ENCODE measurements around the gene XYLT1.
"Not testable (repeated sequence)": the region's sequence is repeated elsewhere in the genome, so short reads cannot be mapped to it uniquely, and the experiment has no call there.

The XYLT1 gene

DNA sequence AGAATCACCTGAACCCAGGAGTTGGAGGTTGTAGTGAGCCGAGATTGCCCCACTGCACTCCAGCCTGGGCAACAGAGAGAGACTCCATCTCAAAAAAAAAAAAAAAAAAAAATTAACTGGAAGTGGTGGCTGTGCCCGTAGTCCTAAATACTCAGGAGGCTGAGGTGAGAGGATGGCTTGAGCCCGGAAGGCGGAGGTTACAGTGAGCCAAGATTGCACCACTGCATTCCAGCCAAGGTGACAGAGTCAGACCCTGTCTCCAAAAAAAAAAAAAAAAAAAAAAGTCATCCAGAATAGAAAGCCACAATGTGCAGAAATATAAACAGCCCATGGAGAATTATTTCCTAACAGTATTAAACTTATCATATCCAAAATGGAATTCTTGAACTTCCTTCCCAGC lies 11.6 kb upstream of the XYLT1 start:
- DNase-seq, result not testable (repeated sequence)

DNA sequence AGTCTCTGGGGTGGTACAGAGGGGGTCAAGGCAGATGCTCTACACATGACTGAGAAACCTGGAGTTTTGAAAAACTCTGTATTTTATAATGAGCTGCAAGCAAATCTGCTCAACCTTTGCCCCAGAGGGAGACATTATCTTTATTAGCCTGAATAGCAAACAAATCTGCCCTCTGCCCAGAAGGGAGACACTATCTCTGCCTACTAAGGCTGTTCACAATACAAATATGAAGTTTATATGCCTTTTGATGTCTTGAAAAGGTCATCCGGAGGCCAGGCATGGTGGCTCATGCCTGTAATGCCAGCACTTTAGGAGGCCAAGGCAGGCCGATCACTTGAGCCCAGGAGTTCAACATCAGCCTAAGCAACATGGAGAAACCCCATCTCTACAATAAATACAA lies 11.0 kb upstream of the XYLT1 start:
- DNase-seq, result no peak

GRCh38 chr16:17477260-17477545 lies 6.4 kb upstream of the XYLT1 start:
- DNase-seq, result not testable (repeated sequence)

GRCh38 chr16:17476414-17477259 lies 5.9 kb upstream of the XYLT1 start:
- peak; percentile 38 to 71 (median 56) for DNase-seq

- DNase-seq, result no peak
Measured at GRCh38 chr16:17475104-17475503, 4.3 kb upstream of the XYLT1 start.

DNA sequence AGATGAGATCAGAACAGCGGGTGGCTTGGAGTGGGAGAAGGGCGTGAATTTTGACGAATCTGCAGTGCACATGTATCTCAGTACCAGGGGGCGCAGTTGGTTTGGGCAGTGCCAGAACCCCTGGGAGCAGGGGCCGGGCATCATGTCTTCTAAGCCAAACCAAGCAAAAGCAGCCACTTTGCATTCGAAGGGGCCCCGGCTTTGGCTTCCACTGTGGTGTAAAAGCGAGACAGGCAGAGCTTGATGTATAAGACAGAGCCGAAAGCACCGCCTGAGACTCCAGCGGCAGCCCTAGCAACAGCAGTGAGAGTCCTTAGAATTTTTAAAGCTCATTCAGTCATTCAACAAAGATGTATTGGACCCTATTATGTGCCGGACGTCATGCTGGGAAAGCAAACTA lies 3.8 kb upstream of the XYLT1 start:
- DNase-seq, result peak in 1 of 4 experiments; percentile 23

- no peak for DNase-seq
Measured at GRCh38 chr16:17474037-17474436, 3.3 kb upstream of the XYLT1 start.

DNA sequence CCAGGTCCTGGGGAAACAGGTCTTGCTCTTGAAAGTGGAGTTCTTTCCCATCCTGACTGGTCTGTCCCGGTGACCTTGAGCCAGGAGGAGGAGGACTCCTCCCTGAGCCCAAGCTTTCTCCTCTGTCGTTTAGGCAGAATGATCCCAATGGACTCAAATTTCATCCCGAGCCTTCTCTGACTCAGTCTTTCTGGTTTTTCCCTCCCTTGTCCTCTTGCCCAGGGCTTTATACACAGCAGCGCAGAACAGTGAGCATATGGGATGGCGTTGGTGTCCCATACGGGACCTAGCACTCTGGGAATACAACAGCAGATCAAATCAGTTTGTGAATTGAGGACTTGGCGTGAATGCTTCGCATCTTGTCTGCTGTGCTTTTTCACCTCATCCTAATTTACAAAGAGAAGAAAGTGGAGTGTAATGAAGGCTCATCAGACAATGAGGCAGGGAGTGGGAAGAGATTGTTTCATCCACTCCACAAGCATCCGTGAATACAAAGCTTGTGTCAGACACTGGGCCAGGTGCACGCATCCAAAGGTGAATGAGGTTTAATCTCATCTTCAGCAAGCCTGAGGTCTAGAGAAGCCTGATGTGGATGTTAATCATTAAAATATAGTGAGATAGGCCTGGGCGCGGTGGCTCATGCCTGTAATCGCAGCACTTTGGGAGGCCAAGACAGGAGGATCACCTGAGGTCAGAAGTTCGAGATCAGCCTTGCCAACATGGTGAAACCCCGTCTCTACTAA lies 1.1 kb upstream of the XYLT1 start:
- DNase-seq, result no peak

DNA sequence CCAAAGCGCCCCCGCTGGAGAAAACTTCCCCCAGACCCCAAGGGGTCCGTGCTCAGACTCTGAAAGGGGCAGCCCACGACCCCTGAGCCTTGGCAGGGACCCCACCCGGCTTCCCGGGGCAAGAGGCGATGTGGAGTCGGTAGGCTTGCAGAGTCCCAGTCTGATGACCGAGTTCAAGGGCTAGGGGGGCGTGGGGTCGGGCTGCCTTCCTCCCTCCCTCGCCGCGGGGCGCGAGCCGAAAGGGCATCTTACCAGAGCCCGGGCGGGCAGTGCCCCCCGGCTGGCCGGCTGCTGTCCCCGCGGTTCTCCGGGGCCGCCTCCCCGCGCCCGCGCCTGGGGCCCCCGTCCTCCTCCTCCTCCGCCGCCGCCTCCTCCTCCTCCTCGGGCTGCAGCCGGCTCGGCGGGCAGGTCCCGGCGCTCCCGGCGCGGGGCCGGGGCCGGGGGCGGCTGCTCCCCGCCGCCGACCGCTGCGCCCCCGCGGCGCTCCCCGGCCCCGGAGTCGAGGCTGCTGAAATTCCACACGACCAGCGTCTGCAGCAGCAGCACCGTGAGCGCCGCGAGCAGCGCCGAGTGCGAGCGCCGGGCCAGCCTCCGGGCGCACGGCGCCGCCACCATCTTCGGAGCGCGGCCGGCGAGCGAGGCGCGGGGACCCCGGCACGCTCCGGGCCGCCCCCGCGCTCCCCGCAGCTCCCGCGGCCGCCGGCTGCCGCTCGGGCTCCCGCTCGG lies 415 bp downstream of the XYLT1 start:
- DNase-seq, result peak in 3 of 4 experiments; percentile 27 to 61 (median 56)

DNA sequence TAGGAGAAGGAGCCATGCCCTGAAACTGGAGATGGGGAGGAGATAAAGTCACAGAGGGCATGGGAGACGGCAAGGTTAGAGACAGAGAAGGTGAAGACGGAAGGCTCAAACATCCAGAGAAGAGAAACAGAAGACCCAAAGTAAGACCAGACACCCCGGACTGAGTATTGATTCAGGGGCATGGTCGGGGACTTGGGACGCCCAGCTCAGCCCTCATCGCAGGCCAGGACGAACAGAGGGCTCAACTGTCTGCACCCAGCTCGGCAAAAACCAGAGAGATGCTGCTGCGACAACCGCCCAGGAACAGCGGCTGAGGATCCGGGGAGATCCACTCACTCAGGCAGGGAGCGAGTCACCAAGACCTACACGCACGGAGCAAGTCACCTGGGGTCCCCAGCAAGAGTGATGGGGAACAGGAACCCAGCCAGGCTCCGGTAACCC lies 999 bp downstream of the XYLT1 start:
- DNase-seq, result peak in 3 of 4 experiments; percentile 16 to 47 (median 43)

DNA sequence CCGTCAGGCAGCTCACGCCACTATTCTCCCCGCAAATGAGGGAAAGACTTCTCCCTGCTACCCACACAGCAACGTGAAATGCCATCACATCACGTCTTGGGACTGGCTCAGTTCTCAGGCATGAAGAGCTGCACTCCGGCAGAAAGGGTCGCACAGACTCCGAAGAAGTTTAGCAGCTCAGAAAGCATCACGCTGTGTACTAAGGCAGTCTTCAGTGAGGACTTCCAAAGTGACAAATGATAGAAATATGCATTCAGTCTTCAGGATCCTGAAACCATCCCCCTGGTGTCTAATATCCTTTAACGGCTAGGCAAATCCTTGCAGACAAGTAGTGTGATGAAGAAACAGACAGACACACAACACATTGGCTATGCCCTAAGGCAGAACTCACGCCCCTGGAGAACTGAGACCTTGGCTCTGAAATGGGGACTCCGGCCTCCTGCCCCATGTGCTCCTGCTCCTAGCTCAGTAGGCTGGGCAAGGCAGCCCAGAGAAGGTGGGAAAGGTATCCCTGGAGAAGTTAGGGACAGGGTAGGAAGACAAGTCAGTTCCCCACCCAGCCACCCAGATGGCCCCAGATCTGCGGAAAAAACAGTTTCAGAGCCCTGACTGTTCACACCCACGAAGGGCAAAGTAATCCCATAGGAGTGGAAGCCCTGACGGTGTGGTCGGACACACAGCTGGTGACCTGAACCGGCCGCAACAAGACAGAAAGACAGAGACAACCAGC lies 1.6 kb downstream of the XYLT1 start:
- DNase-seq, result peak in 2 of 4 experiments; percentile 20 to 31

GRCh38 chr16:17468611-17469010 lies 2.1 kb downstream of the XYLT1 start:
- DNase-seq, result no peak

- peak; percentile 68 to 85 (median 78) for DNase-seq
Measured at GRCh38 chr16:17467923-17468540, 2.7 kb downstream of the XYLT1 start.

DNA sequence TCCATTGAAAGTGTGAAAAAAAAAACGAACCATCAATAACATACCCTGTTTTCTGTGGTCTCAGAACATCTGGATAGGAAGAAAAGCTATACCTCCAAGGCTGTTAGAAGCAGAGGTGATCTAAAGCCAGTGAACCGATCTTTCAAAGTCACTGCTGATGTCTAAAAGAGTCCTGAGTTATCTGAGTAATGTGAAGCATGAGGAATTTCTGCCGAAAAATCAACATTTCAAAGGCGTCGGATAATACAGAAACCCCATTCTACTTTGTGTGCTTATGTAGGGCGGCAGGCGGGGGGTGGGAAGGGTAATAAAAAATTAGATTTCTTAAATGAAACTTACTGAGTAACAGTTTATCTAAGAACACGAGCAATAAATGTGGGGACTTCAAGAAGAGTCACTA lies 3.9 kb downstream of the XYLT1 start:
- DNase-seq, result no peak

- DNase-seq, result peak in 1 of 4 experiments; percentile 19
Measured at GRCh38 chr16:17465460-17465859, 5.3 kb downstream of the XYLT1 start.

GRCh38 chr16:17463335-17463734 lies 7.4 kb downstream of the XYLT1 start:
- no peak for DNase-seq

DNA sequence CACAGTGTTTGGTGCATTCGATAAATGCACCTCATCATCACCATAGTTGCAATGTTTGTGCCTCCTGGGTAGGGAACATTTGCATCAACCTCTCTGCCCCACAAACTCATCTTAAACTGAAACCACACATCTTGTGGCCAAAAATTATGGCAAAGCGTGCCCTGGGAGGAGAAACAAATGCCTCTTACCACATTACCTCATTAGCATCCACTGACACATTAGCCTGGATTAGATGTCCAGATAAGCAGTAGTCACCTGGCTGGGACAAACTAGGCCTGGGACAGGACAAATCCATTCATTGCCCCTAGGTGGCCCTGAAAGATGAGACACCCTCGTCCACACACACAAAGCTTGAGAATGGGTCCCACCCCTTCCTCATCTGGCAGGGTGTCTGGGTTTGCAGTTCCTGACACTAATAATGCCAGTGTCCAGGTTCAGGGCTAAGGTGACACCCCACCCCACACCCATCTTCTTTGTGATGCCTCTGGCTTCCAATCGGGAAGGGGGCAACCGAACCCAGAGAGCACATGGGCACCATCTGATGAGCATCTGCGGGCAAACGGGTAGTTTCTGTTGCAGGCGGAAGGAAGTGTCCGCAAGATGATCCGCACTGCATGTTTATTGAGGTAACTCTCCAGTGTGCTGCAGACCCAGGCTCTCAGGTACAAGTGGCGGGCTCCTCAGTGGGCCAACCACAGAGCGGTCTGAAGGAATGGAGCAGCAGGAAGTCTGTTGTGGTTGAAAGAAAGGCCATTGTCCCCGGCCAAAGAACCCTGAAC lies 8.6 kb downstream of the XYLT1 start:
- peak in 1 of 4 experiments; percentile 27 for DNase-seq

DNA sequence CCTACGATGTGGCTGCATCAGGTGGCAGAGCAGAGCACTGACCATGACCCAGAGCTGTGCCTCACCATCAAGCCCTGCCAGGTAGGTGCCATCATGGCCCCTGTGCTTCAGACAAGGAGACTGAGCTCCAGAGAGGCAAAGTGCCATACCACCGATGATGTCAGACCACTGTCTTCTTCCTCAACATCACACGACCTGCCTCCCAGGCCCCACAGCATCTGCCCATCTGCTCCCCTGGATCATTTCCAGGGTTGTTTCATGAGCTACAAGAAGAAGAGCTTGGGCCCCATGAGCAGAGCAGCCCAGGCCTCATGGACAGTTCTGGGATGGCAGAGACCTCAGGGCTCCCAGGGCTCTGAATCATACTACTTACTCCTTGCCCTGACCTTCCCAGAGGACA lies 9.9 kb downstream of the XYLT1 start:
- peak in 3 of 4 experiments; percentile 28 to 52 (median 44) for DNase-seq

DNA sequence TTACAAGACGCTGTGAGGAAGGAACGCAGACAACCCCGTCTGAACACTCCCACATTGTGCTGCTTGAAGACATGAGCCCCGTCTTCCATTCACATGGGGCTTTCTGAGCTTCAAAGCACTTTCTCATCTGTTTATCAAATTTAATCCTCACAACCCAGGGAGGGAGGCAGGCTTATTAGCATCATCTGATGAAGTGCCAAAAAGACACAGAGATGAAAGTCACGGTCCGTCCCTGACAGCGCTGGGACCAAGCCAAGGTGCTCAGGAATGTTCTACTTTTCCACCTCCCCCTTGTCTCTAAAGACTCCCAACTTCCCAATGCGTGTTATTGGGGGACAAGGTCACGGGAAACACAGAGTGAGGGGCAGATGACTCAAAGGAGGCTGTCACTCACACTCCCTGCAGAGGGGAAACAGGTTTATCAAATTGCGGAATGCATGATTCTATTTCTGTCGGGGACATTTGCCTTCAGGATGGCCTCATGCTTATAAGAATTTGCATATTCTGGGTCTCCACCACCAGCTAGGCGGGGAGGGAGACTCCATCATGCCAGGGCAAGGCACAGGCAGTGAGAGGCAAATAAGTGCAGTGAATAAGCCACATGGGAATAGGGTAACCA lies 10.7 kb downstream of the XYLT1 start:
- DNase-seq, result no peak

- no peak for DNase-seq
Measured at GRCh38 chr16:17457997-17458396, 12.8 kb downstream of the XYLT1 start.

- DNase-seq, result no peak
Measured at GRCh38 chr16:17457513-17457912, 13.2 kb downstream of the XYLT1 start.
